IMR-90 (cell line): ENCODE measurements around the gene CDH12. TPM values are rescaled to one million over a fixed set of nuclear protein-coding genes. Genes with fewer than 3 reads are reported as not detected.

Source experiments
- ATAC-seq: fragments of 200-7000 bp; cut with Tn5 transposase; 2 replicates; pipeline ENCODE4 v1.9.1; 2020; ENCODE audit warnings: low read depth, mild to moderate bottlenecking, moderate library complexity
- BruUV-seq: library from RNA; stranded (reverse); fragments of 400-500 nt; replicated peaks from 2 replicates; lab custom pipeline; 2021; lab: Mats Ljungman, UMichigan
- CTCF ChIA-PET: fragments of 300-600 bp; formaldehyde crosslinking; extraction: SDS; loops from one replicate; lab custom pipeline; 2021; ENCODE audit warnings: antibody characterized with exemption; lab: Yijun Ruan, JAX
- POLR2A ChIA-PET: fragments of 300-600 bp; sonication (Branson Sonifier 250); formaldehyde crosslinking; loops from one replicate; lab custom pipeline; 2022; ENCODE audit warnings: antibody characterized with exemption; ENCODE audit not compliant: unreplicated experiment; lab: Charles Lee
- DNase-seq: peaks from one replicate; pipeline ENCODE4 v3.0.0; 2013
- H2AFZ ChIP-seq: replicated peaks from 2 replicates; pipeline ENCODE3; 2013; ENCODE audit warnings: low read length, mild to moderate bottlenecking; ENCODE audit not compliant: poor library complexity
- H2AK5ac ChIP-seq: 2 replicates; pipeline ENCODE4 v1.6.1; 2013; ENCODE audit warnings: low read depth, low read length, inconsistent platforms
- H2AK9ac ChIP-seq: replicated peaks from 2 replicates; pipeline ENCODE3; 2013; ENCODE audit warnings: mild to moderate bottlenecking, low read depth, low read length, moderate library complexity; ENCODE audit not compliant: poor library complexity
- H2BK120ac ChIP-seq: 2 replicates; pipeline ENCODE4 v1.6.1; 2013; ENCODE audit warnings: low read depth, low read length, inconsistent platforms
- H2BK15ac ChIP-seq: 3 replicates; pipeline ENCODE4 v1.6.1; 2013; ENCODE audit warnings: low read depth, low read length, inconsistent platforms
- H2BK20ac ChIP-seq: 2 replicates; pipeline ENCODE4 v1.6.1; 2013; ENCODE audit warnings: low read depth, mild to moderate bottlenecking, inconsistent platforms, low read length, moderate library complexity
- H2BK5ac ChIP-seq: 2 replicates; pipeline ENCODE4 v1.6.1; 2013; ENCODE audit warnings: mild to moderate bottlenecking, low read depth, low read length, inconsistent platforms; ENCODE audit not compliant: poor library complexity, severe bottlenecking
- H3K14ac ChIP-seq: replicated peaks from 2 replicates; pipeline ENCODE4 v1.6.1; 2013; ENCODE audit warnings: low read depth, low read length, inconsistent platforms
- H3K18ac ChIP-seq: 2 replicates; pipeline ENCODE4 v1.6.1; 2013; ENCODE audit warnings: low read depth, low read length, control low read depth
- H3K23ac ChIP-seq: 2 replicates; pipeline ENCODE4 v1.6.1; 2013; ENCODE audit warnings: low read depth, low read length, inconsistent platforms
- H3K27ac ChIP-seq: 2 replicates; pipeline ENCODE4 v1.5.1; 2013; ENCODE audit warnings: mild to moderate bottlenecking, control low read depth, low read length; ENCODE audit not compliant: insufficient read depth
- H3K27me3 ChIP-seq: 2 replicates; pipeline ENCODE4 v1.6.1; 2013; ENCODE audit warnings: low read length; ENCODE audit not compliant: control insufficient read depth, insufficient read depth
- H3K36me3 ChIP-seq: 2 replicates; pipeline ENCODE4 v1.6.1; 2013; ENCODE audit warnings: low read length, mixed read lengths; ENCODE audit not compliant: control insufficient read depth, insufficient read depth
- H3K4ac ChIP-seq: 2 replicates; pipeline ENCODE4 v1.6.1; 2013; ENCODE audit warnings: low read depth, low read length, inconsistent platforms
- H3K4me1 ChIP-seq: 2 replicates; pipeline ENCODE4 v1.6.1; 2013; ENCODE audit warnings: low read length, mixed read lengths; ENCODE audit not compliant: control insufficient read depth, insufficient read depth
- H3K4me2 ChIP-seq: 2 replicates; pipeline ENCODE4 v1.6.1; 2013; ENCODE audit warnings: low read depth, mild to moderate bottlenecking, control low read depth, low read length, moderate library complexity
- H3K4me3 ChIP-seq: 2 replicates; pipeline ENCODE4 v1.5.1; 2013; ENCODE audit warnings: low read depth, mild to moderate bottlenecking, control low read depth, low read length, moderate library complexity; ENCODE audit not compliant: insufficient read depth
- H3K56ac ChIP-seq: 2 replicates; pipeline ENCODE4 v1.6.1; 2013; ENCODE audit warnings: low read length, inconsistent platforms; ENCODE audit not compliant: insufficient read depth; ENCODE audit errors: extremely low read depth
- H3K79me1 ChIP-seq, 2 experiments: 2 replicates each; pipeline ENCODE4 v1.6.1; 2013; ENCODE audit warnings: low read length in 2 of 2, inconsistent platforms in 1 of 2, low read depth in 1 of 2
- H3K9ac ChIP-seq: 2 replicates; pipeline ENCODE4 v1.6.1; 2013; ENCODE audit warnings: low read depth, low read length, control low read depth
- H3K9me1 ChIP-seq: 2 replicates; pipeline ENCODE4 v1.6.1; 2013; ENCODE audit warnings: low read length, inconsistent platforms; ENCODE audit not compliant: insufficient read depth
- H3K9me3 ChIP-seq: 2 replicates; pipeline ENCODE4 v1.6.1; 2013; ENCODE audit warnings: low read length; ENCODE audit not compliant: control insufficient read depth, insufficient read depth
- H4K20me1 ChIP-seq: 2 replicates; pipeline ENCODE4 v1.6.1; 2013; ENCODE audit warnings: low read length, inconsistent platforms; ENCODE audit not compliant: insufficient read depth
- H4K5ac ChIP-seq: 2 replicates; pipeline ENCODE4 v1.6.1; 2013; ENCODE audit warnings: mild to moderate bottlenecking, low read depth, low read length, control low read depth
- H4K8ac ChIP-seq, 2 experiments: 2 replicates each; pipeline ENCODE4 v1.6.1; 2013; ENCODE audit warnings: low read depth in 2 of 2, low read length in 2 of 2, control low read depth in 1 of 2, inconsistent platforms in 1 of 2
- H4K91ac ChIP-seq: 2 replicates; pipeline ENCODE4 v1.6.1; 2013; ENCODE audit warnings: low read depth, low read length, inconsistent platforms; ENCODE audit not compliant: insufficient read depth
- CTCF ChIP-seq: conservative IDR thresholded peaks from 2 replicates; pipeline ENCODE4 v1.5.1; 2012; ENCODE audit warnings: mild to moderate bottlenecking, low read depth, low read length, improper control_type of control experiment
- FOS ChIP-seq: fragments of 150-350 bp; IDR thresholded peaks from 2 replicates; pipeline ENCODE4 v1.6.1; 2016; ENCODE audit warnings: low read depth, low read length
- NFE2L2 ChIP-seq: fragments of 150-350 bp; IDR thresholded peaks from 2 replicates; pipeline ENCODE4 v1.6.1; 2016; ENCODE audit warnings: low read depth, mild to moderate bottlenecking, low read length
- RCOR1 ChIP-seq: IDR thresholded peaks from 2 replicates; pipeline ENCODE4 v1.6.1; 2012; ENCODE audit warnings: mild to moderate bottlenecking, low read length, improper control_type of control experiment; ENCODE audit not compliant: insufficient replicate concordance
- RFX5 ChIP-seq: IDR thresholded peaks from 2 replicates; pipeline ENCODE4 v1.8.0; 2012; ENCODE audit warnings: low read depth, mild to moderate bottlenecking, low read length, moderate library complexity
- SMC3 ChIP-seq: fragments of 150-350 bp; IDR thresholded peaks from 2 replicates; pipeline ENCODE4 v1.6.1; 2016; ENCODE audit warnings: low read depth, mild to moderate bottlenecking, antibody characterized with exemption, low read length, moderate library complexity
- WGBS, 2 experiments: methylation state at CpG; one replicate each; pipeline versions ENCODE4 v1.1.5 to v1.1.7; 2013; ENCODE audit warnings: missing lambda C conversion rate in 2 of 2; ENCODE audit not compliant: insufficient read length in 1 of 2; ENCODE audit errors: extremely low coverage in 2 of 2; 5-methylcytosine and 5-hydroxymethylcytosine counted together
- dilution Hi-C: fragments of 300-500 bp; cut with HindIII; formaldehyde crosslinking; loops from one replicate; pipeline ENCODE4 v1.14.3; 2018; ENCODE audit warnings: low sequenced_read_pairs; ENCODE audit not compliant: unreplicated experiment
- in situ Hi-C: fragments of 300-500 bp; cut with MboI; formaldehyde crosslinking; loops from 3 replicates; pipeline ENCODE4 v1.14.3; 2019; ENCODE audit warnings: low sequenced_read_pairs, inconsistent platforms, mixed read lengths
- intact Hi-C: fragments of 100-400 bp; cut with micrococcal nuclease; formaldehyde crosslinking; loops from 2 replicates; pipeline ENCODE4 v1.10.0; 2022
- polyA plus RNA-seq, 3 experiments: library from polyadenylated mRNA; depleted of rRNA; stranded (reverse); fragments of >200 nt; gene quantifications; 2 replicates each; pipeline ENCODE4 v1.2.3, GENCODE V29; 2012; ENCODE audit warnings: low replicate concordance in 1 of 3
- total RNA-seq: library from RNA; depleted of rRNA; stranded (reverse); fragments of >200 nt; gene quantifications from 2 replicates; pipeline ENCODE4 v1.2.3, GENCODE V29; 2012

CDH12 gene
- total and polyA plus RNA-seq, 2 of the 4 experiments (the other 2 are of a cell fraction), result not detected

GRCh38 chr5:22549876-22550671 lies 303.1 kb downstream of the CDH12 start:
- H3K27me3 ChIP-seq, result no peaks in the 10 kb centered on the region
- no peak overlapping the region for H2BK20ac ChIP-seq
- H3K79me1 ChIP-seq, result no peaks in the 10 kb centered on the region
- H2BK15ac ChIP-seq, result no peak overlapping the region
- H3K9ac ChIP-seq, result no peak overlapping the region
- no peak overlapping the region for H2AFZ ChIP-seq
- H3K36me3 ChIP-seq, result no peaks in the 10 kb centered on the region
- dilution Hi-C loops, result no loop called here
- H3K4ac ChIP-seq, result no peak overlapping the region
- H2BK5ac ChIP-seq, result no peak overlapping the region
- no peak overlapping the region for H4K5ac ChIP-seq
- no peak overlapping the region for H3K23ac ChIP-seq
- no peak overlapping the region for H2AK5ac ChIP-seq
- TF ChIP-seq RCOR1, result no peak
- TF ChIP-seq NFE2L2, result no peak
- TF ChIP-seq CTCF, result no peak
- no peak for TF ChIP-seq SMC3
- TF ChIP-seq FOS, result no peak
- no peak for TF ChIP-seq RFX5
- in situ Hi-C loops, result no loop called here
- no peak overlapping the region for H3K18ac ChIP-seq
- no peak overlapping the region for H3K4me3 ChIP-seq
- H3K9me1 ChIP-seq, result no peaks in the 10 kb centered on the region
- H2AK9ac ChIP-seq, result no peak overlapping the region
- DNase-seq (no peak), ATAC-seq (no peak)
- H4K91ac ChIP-seq, result no peak overlapping the region
- no peak overlapping the region for H3K14ac ChIP-seq
- no peak overlapping the region for H3K27ac ChIP-seq
- no peaks in the 10 kb centered on the region for H3K9me3 ChIP-seq
- no peak overlapping the region for H3K4me2 ChIP-seq
- POLR2A ChIA-PET, result no interaction called here
- CTCF ChIA-PET, result no interaction called here
- BruUV-seq, result no TSS peak
- H4K20me1 ChIP-seq, result no peaks in the 10 kb centered on the region
- H2BK120ac ChIP-seq, result no peak overlapping the region
- intact Hi-C loops, result no loop called here
- no peaks in the 10 kb centered on the region for H3K4me1 ChIP-seq
- 55% methylated on average over 2 of the region's 4 CpGs; no CpG with 5 or more reads in 1 of the 2 experiments for WGBS, 2 experiments
- H3K56ac ChIP-seq, result no peak overlapping the region
- H4K8ac ChIP-seq, result no peak overlapping the region
